Ovary (tissue), 3 donors: ENCODE results near the gene LIMA1.

Experiments used
- EP300 ChIP-seq: sonication (generic); formaldehyde crosslinking; IDR thresholded peaks from one replicate; pipeline ENCODE4 v1.6.1; 2017; ENCODE audit warnings: antibody characterized with exemption
- POLR2A ChIP-seq: fragments of 450-650 bp; IDR thresholded peaks from one replicate; pipeline ENCODE4 v1.6.1; 2017; ENCODE audit warnings: antibody characterized with exemption, mild to moderate bottlenecking, moderate library complexity
- TF ChIP-seq, protein P1 (sequence below), 3 donors: fragments of 450-650 bp in 2 of 3; fragments of 200-600 bp in 1 of 3; IDR thresholded peaks; one replicate each; pipeline versions ENCODE4 v1.5.1 to v1.8.0; 2016 to 2022; ENCODE audit warnings: antibody characterized with exemption in 3 of 3, mild to moderate bottlenecking in 1 of 3
- donor health status: DM: no; HTN: no; CAD: no.

DNA sequence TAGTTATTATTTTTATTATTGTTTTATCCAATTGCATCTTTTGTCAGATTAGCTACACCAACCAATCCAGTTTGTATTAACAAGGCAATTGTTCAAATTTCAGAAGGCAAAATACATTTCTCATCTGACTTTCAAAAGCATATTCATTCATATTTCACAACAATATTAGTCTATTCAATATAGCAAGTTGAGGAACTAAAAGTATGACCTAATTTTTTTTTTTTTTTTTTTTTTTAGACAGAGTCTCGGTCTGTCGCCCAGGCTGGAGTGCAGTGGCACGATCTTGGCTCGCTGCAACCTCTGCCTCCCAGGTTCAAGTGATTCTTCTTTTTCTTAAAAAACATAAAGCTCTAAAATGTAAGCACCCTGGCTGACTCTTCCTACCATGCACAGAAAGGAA, 154.0 kb downstream of the LIMA1 start:
- TF ChIP-seq, protein P1, sequence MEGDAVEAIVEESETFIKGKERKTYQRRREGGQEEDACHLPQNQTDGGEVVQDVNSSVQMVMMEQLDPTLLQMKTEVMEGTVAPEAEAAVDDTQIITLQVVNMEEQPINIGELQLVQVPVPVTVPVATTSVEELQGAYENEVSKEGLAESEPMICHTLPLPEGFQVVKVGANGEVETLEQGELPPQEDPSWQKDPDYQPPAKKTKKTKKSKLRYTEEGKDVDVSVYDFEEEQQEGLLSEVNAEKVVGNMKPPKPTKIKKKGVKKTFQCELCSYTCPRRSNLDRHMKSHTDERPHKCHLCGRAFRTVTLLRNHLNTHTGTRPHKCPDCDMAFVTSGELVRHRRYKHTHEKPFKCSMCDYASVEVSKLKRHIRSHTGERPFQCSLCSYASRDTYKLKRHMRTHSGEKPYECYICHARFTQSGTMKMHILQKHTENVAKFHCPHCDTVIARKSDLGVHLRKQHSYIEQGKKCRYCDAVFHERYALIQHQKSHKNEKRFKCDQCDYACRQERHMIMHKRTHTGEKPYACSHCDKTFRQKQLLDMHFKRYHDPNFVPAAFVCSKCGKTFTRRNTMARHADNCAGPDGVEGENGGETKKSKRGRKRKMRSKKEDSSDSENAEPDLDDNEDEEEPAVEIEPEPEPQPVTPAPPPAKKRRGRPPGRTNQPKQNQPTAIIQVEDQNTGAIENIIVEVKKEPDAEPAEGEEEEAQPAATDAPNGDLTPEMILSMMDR (IDR thresholded peaks at IDR 0.05) = no peak
- no peak for TF ChIP-seq EP300
- no peak for TF ChIP-seq POLR2A
